Measurements from ENCODE around the gene C2orf74.
"Not testable (repeated sequence)": the region's sequence is repeated elsewhere in the genome, so short reads cannot be mapped to it uniquely, and the experiment has no call there.

Gene C2orf74
- total RNA-seq, result 0.96 to 2.0 reads per million in 2 donors

- no peak for DNase-seq
These were observed at the start of gene C2orf74 for GRCh38 chr2:61161888-61162287. C2orf74 (plus strand) TSS chr2:61162188; CDS start chr2:61162515, 327 bp downstream.

- no peak for DNase-seq
These were observed 47.8 kb upstream of the C2orf74 start for GRCh38 chr2:61114147-61114546.

DNA sequence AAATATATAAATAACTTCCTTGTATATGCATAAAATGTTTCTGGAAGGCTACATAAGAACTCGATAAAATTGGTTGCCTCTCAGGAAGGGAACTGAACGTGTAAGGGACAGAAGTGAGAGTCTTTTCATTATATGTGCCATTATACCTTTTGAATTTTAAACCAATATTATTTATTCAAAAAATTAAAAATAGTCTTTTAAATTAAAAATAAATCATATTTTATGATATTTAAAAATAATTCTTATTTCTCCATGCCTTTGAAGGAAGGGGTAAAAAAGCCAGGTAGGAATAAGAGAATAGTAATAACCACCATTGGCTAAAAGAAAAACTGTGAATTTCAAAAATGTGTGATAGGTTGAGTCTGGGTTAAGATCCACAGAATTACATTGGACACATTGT, 45.7 kb upstream of the C2orf74 start:
- DNase-seq, result no peak

DNA sequence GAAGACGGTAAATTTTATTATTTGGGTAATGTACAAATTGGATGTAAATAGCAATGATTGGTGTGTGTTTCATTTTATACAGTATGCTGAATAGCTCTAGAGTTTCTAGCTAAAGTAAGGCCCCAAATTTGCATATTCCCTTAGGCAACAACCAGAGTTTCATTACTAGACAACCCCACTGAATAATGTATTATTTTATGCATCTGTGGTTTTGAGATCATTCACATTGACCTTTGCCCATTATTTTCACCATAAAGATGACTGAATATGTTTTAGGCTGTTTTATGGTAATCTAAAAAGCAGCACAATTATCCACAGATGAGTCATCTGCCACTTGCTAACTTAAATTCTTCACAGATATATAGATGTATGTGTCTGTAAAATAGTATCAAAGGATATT, 44.5 kb upstream of the C2orf74 start:
- DNase-seq, result no peak

DNA sequence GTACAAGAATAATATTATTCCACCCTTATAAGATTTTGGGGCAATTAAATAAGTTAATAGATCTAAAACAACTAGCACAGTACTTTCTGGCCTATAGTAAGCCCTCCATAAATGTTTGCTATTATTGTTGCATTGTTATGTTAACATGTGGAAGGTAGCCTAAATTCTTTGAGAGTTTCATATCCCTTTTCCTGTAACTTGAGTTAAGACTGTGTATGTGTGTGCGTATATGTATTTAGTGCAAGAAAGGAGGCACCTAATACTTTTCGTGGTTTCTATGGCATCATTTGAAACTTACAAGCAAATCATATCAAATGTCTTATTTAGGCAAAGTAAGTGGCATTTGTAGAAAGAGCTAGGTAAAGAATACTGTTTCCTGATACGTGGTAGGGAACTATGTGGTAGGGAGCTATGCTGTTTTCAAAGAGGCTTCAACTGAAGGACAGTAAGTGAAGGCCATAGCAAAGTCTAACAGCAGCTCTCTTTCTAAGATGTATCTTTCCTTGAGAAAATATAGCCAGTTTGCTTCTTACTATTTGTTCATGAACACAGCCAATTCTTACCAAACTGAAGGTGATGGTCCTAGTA, 36.8 kb upstream of the C2orf74 start:
- DNase-seq, result no peak

GRCh38 chr2:61125798-61126197, 36.2 kb upstream of the C2orf74 start:
- DNase-seq, result no peak

DNA sequence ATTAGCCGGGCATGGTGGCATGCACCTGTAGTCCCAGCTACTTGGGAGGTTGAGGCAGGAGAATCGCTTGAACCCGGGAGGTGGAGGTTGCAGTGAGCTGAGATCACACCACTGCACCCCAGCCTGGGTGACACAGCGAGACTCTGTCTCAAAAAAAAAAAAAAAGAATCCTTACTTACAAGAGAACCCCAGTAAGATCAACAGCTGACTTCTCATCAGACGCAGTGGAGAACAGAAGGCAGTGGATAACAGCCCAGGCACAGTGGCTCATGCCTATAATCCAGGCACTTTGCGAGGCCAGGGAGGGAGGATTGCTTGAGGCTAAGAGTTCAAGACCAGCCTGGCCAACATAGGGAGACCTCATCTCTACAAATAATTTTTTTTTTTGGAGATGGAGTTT, 33.9 kb upstream of the C2orf74 start:
- not testable (repeated sequence) for DNase-seq

GRCh38 chr2:61134141-61134540, 27.8 kb upstream of the C2orf74 start:
- DNase-seq, result no peak

GRCh38 chr2:61135510-61135909, 26.5 kb upstream of the C2orf74 start:
- DNase-seq, result no peak

DNA sequence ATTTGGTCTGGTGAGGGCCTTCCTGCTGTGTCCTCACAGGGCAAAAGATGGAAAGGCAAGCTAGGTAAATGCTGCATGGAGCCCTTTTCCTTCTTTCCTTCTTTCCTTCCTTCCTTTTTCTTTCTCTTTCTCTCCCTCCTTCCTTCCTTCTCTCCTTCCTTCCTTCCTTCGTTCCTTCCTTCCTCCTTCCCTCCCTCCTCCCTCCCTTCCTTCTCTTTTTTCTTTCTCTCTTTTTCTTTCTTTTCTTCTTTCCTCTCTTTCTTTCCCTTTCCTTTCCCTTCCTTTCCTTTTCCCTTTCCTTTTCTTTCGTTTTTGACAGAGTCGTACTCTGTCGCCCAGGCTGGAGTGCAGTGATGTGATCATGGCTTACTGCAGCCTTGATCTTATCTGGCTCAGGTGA, 23.1 kb upstream of the C2orf74 start:
- no peak for DNase-seq

DNA sequence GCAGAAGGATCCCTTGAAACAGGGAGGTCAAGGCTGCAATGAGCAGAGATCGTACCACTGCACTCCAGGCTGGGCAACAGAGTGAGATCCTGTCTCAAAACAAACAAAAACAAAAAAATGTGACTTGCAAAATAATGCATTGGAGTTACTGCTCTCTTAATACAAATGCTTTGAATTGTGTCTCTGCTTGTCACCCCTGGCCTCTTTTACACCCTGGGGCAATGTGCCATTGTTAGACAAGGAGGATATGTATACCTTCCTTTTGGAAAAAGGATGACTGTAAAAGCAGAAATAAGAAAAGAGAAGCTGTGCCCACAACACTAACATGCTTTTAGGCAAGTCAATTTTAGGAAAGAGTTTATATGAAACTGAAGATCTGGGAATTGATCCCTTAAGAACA, 20.8 kb upstream of the C2orf74 start:
- no peak for DNase-seq

- DNase-seq, result peak; percentile 37
These were observed 17.2 kb upstream of the C2orf74 start for GRCh38 chr2:61144697-61145268.

- DNase-seq, result no peak
These were observed 16.0 kb upstream of the C2orf74 start for GRCh38 chr2:61145990-61146389.

GRCh38 chr2:61148091-61148490, 13.9 kb upstream of the C2orf74 start:
- not testable (repeated sequence) for DNase-seq

DNA sequence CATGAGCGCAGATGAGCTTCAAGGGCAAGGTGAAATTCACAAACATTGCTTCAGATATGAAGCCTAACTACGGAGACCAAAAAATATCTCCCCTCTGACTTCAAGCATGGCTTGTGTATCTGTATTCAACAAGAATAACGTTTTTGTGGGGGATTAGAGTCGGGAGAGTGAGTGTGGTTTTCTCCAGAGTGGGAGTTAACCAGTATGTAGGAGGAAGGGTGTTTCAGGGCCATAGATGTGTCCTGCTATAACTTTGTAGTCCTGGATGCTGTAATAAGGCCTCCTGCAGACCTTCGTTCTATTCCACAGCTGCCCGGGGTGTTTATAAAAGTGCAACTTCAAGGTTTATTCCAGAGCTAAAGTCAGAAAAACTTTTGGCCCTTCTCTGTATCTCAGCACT, 12.9 kb upstream of the C2orf74 start:
- no peak for DNase-seq

DNA sequence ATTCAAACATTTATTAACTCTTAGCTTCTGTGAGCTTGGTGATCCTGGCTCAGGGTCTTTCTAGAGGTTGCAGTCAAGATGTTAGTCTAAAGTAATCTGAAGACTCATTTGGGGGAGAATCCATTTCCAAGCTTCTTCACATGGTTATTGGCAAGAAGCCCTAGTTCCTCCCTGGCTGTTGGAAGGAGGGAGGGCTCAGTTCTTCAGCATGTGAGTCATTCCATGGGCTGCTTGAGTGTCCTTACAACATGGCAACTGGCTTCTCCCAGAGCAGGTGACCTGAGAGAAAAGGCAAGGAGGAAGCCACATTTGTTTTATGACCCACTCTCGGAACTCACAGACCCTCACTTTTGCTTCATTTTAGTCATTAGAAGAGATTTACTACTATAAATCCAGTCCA, 10.6 kb upstream of the C2orf74 start:
- no peak for DNase-seq

GRCh38 chr2:61157371-61158003, 4.5 kb upstream of the C2orf74 start:
- no peak for DNase-seq

- DNase-seq, result no peak
These were observed 3.5 kb upstream of the C2orf74 start for GRCh38 chr2:61158356-61158955.

- DNase-seq, result no peak
These were observed 733 bp downstream of the C2orf74 start for GRCh38 chr2:61162721-61163120.

- DNase-seq, result not testable (repeated sequence)
These were observed 3.1 kb downstream of the C2orf74 start for GRCh38 chr2:61165082-61165481.

DNA sequence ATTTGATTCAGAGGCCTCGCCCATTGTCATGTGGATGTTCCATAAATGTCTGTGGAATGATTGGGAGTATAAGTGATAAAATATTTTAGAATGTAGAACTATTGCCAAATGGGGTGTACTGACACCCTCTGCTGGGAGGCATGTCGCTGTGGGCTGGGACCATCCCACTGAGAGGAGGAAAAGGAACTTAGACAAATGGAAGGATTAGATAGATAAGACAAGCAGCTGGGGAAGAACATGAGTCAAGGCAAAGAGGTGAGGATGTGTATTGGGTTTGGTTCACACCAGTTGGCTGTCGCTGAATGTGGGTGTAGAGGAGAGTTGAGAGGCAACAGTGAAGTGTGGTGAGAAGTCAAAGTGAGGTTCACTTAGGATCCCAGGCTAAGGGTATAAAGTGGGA, 4.0 kb downstream of the C2orf74 start:
- DNase-seq, result no peak

- no peak for DNase-seq
These were observed 5.6 kb downstream of the C2orf74 start for GRCh38 chr2:61167579-61167978.

GRCh38 chr2:61172671-61173070, 10.7 kb downstream of the C2orf74 start:
- no peak for DNase-seq

GRCh38 chr2:61173116-61173515, 11.1 kb downstream of the C2orf74 start:
- no peak for DNase-seq

Measured in activated gamma-delta T cell (primary cell).